GM19351 (cell line): ENCODE results near the gene ROPN1B.

Source experiments
- ATAC-seq: cut with Tn5 transposase; IDR thresholded peaks from one replicate; pipeline ENCODE4 v1.9.1; 2021; ENCODE audit warnings: mild to moderate bottlenecking, moderate library complexity; ENCODE audit not compliant: unreplicated experiment

ROPN1B gene

GRCh38 chr3:126003447-126004190 is 34.6 kb downstream of the ROPN1B start:
- ATAC-seq, result no peak

GRCh38 chr3:126004217-126004616 is 35.2 kb downstream of the ROPN1B start:
- ATAC-seq, result no peak

- ATAC-seq, result no peak
These were observed 35.7 kb downstream of the ROPN1B start for GRCh38 chr3:126004692-126005091.

GRCh38 chr3:126005951-126006350 is 37.0 kb downstream of the ROPN1B start:
- no peak for ATAC-seq

GRCh38 chr3:126008219-126008618 is 39.2 kb downstream of the ROPN1B start:
- ATAC-seq, result no peak

- ATAC-seq, result no peak
These were observed 40.2 kb downstream of the ROPN1B start for GRCh38 chr3:126009181-126009580.

GRCh38 chr3:126013751-126014156 is 44.8 kb downstream of the ROPN1B start:
- ATAC-seq, result no peak

- ATAC-seq, result no peak
These were observed 45.3 kb downstream of the ROPN1B start for GRCh38 chr3:126014252-126014651.

GRCh38 chr3:126015075-126015474 is 46.1 kb downstream of the ROPN1B start:
- no peak for ATAC-seq

- no peak for ATAC-seq
These were observed 47.6 kb downstream of the ROPN1B start for GRCh38 chr3:126016616-126017015.

- ATAC-seq, result no peak
These were observed 48.4 kb downstream of the ROPN1B start for GRCh38 chr3:126017362-126017761.

- no peak for ATAC-seq
These were observed 49.6 kb downstream of the ROPN1B start for GRCh38 chr3:126018545-126018944.

GRCh38 chr3:126018995-126019394 is 50.0 kb downstream of the ROPN1B start:
- ATAC-seq, result no peak

GRCh38 chr3:126019683-126020082 is 50.7 kb downstream of the ROPN1B start:
- ATAC-seq, result no peak

GRCh38 chr3:126021224-126021623 is 52.2 kb downstream of the ROPN1B start:
- no peak for ATAC-seq

- ATAC-seq, result no peak
These were observed 52.7 kb downstream of the ROPN1B start for GRCh38 chr3:126021702-126022101.

- ATAC-seq, result no peak
These were observed 53.9 kb downstream of the ROPN1B start for GRCh38 chr3:126022741-126023359.

GRCh38 chr3:126023390-126023789 is 54.4 kb downstream of the ROPN1B start:
- ATAC-seq, result no peak

GRCh38 chr3:126024049-126024854 is 55.3 kb downstream of the ROPN1B start:
- no peak for ATAC-seq

- ATAC-seq, result no peak
These were observed 56.2 kb downstream of the ROPN1B start for GRCh38 chr3:126025116-126025729.

GRCh38 chr3:126025862-126026261 is 56.9 kb downstream of the ROPN1B start:
- no peak for ATAC-seq
